ENCODE measurements around the gene TMEM60. TPM values are rescaled to one million over a fixed set of nuclear protein-coding genes. Genes with fewer than 3 reads are reported as not detected.
A peak's percentile ranks its signal among the peaks of the same experiment; 100 is the strongest.
"Not testable (repeated sequence)": the region's sequence is repeated elsewhere in the genome, so short reads cannot be mapped to it uniquely, and the experiment has no call there.

The TMEM60 gene
- polyA plus RNA-seq, 1 donor: 28.0 TPM

GRCh38 chr7:77797734-77798393, 370 bp downstream of the TMEM60 start:
- H3K9me3 ChIP-seq (ENCODE audit: control insufficient read depth, low read depth, low read length): no peaks in the 10 kb centered on the region
- H3K4me3 ChIP-seq (ENCODE audit: low read length): peak overlapping the region; percentile 97
- no peak for DNase-seq
- peaks cover 6% of the 10 kb centered on the region for H3K4me1 ChIP-seq (ENCODE audit: control insufficient read depth, insufficient read depth, low read length)
- peak overlapping the region; percentile 93 for H3K27ac ChIP-seq (ENCODE audit: low read length)
- H3K27me3 ChIP-seq (ENCODE audit: control insufficient read depth, insufficient read depth, low read length): no peaks in the 10 kb centered on the region
- H3K36me3 ChIP-seq (ENCODE audit: control insufficient read depth, insufficient read depth, low read length): peaks cover 6% of the 10 kb centered on the region
- WGBS (ENCODE audit: insufficient coverage, low lambda C conversion rate): no CpG with 5 or more reads among the region's 35 CpGs

GRCh38 chr7:77796960-77797359, 1.3 kb downstream of the TMEM60 start:
- Histone ChIP-seq H3K36me3 (ENCODE audit: control insufficient read depth, insufficient read depth, low read length) (peaks cover 6% of the 10 kb centered on the region), H3K4me3 (ENCODE audit: low read length) (peak overlapping the region; percentile 97), H3K9me3 (ENCODE audit: control insufficient read depth, low read depth, low read length) (no peaks in the 10 kb centered on the region), H3K27ac (ENCODE audit: low read length) (no peak overlapping the region), H3K4me1 (ENCODE audit: control insufficient read depth, insufficient read depth, low read length) (peaks cover 6% of the 10 kb centered on the region), H3K27me3 (ENCODE audit: control insufficient read depth, insufficient read depth, low read length) (no peaks in the 10 kb centered on the region)
- no peak for DNase-seq
- WGBS (ENCODE audit: insufficient coverage, low lambda C conversion rate): no CpG with 5 or more reads among the region's 5 CpGs

GRCh38 chr7:77796109-77796508, 2.1 kb downstream of the TMEM60 start:
- Histone ChIP-seq H3K4me3 (ENCODE audit: low read length) (no peak overlapping the region), H3K9me3 (ENCODE audit: control insufficient read depth, low read depth, low read length) (no peaks in the 10 kb centered on the region), H3K4me1 (ENCODE audit: control insufficient read depth, insufficient read depth, low read length) (peaks cover 6% of the 10 kb centered on the region), H3K36me3 (ENCODE audit: control insufficient read depth, insufficient read depth, low read length) (peaks cover 6% of the 10 kb centered on the region), H3K27ac (ENCODE audit: low read length) (no peak overlapping the region), H3K27me3 (ENCODE audit: control insufficient read depth, insufficient read depth, low read length) (no peaks in the 10 kb centered on the region)
- no peak for DNase-seq
- no CpG with 5 or more reads among the region's 3 CpGs for WGBS (ENCODE audit: insufficient coverage, low lambda C conversion rate)

GRCh38 chr7:77794000-77794399, 4.2 kb downstream of the TMEM60 start:
- WGBS (ENCODE audit: insufficient coverage, low lambda C conversion rate): 80% methylated on average over 2 of the region's 4 CpGs
- no peak overlapping the region for H3K4me3 ChIP-seq (ENCODE audit: low read length)
- no peaks in the 10 kb centered on the region for H3K4me1 ChIP-seq (ENCODE audit: control insufficient read depth, insufficient read depth, low read length)
- no peaks in the 10 kb centered on the region for H3K27me3 ChIP-seq (ENCODE audit: control insufficient read depth, insufficient read depth, low read length)
- DNase-seq: no peak
- H3K27ac ChIP-seq (ENCODE audit: low read length): no peak overlapping the region
- H3K36me3 ChIP-seq (ENCODE audit: control insufficient read depth, insufficient read depth, low read length): peaks cover 6% of the 10 kb centered on the region
- H3K9me3 ChIP-seq (ENCODE audit: control insufficient read depth, low read depth, low read length): no peaks in the 10 kb centered on the region

GRCh38 chr7:77791956-77792355, 6.3 kb downstream of the TMEM60 start:
- H3K27ac ChIP-seq (ENCODE audit: low read length): no peak overlapping the region
- H3K27me3 ChIP-seq (ENCODE audit: control insufficient read depth, insufficient read depth, low read length): no peaks in the 10 kb centered on the region
- WGBS (ENCODE audit: insufficient coverage, low lambda C conversion rate): 100% methylated on average over 1 of the region's 2 CpGs
- no peak for DNase-seq
- peaks cover 6% of the 10 kb centered on the region for H3K36me3 ChIP-seq (ENCODE audit: control insufficient read depth, insufficient read depth, low read length)
- no peak overlapping the region for H3K4me3 ChIP-seq (ENCODE audit: low read length)
- H3K9me3 ChIP-seq (ENCODE audit: control insufficient read depth, low read depth, low read length): no peaks in the 10 kb centered on the region
- no peaks in the 10 kb centered on the region for H3K4me1 ChIP-seq (ENCODE audit: control insufficient read depth, insufficient read depth, low read length)

GRCh38 chr7:77791336-77791735, 6.9 kb downstream of the TMEM60 start:
- no peak for DNase-seq
- H3K36me3 ChIP-seq (ENCODE audit: control insufficient read depth, insufficient read depth, low read length): peaks cover 6% of the 10 kb centered on the region
- H3K27me3 ChIP-seq (ENCODE audit: control insufficient read depth, insufficient read depth, low read length): no peaks in the 10 kb centered on the region
- no peaks in the 10 kb centered on the region for H3K9me3 ChIP-seq (ENCODE audit: control insufficient read depth, low read depth, low read length)
- no peaks in the 10 kb centered on the region for H3K4me1 ChIP-seq (ENCODE audit: control insufficient read depth, insufficient read depth, low read length)
- H3K27ac ChIP-seq (ENCODE audit: low read length): no peak overlapping the region
- WGBS (ENCODE audit: insufficient coverage, low lambda C conversion rate): 48% methylated on average over 3 of the region's 6 CpGs
- H3K4me3 ChIP-seq (ENCODE audit: low read length): no peak overlapping the region

- no peaks in the 10 kb centered on the region for H3K9me3 ChIP-seq (ENCODE audit: control insufficient read depth, low read depth, low read length)
- H3K4me3 ChIP-seq (ENCODE audit: low read length): no peak overlapping the region
- H3K27me3 ChIP-seq (ENCODE audit: control insufficient read depth, insufficient read depth, low read length): no peaks in the 10 kb centered on the region
- no peak for DNase-seq
- no peaks in the 10 kb centered on the region for H3K4me1 ChIP-seq (ENCODE audit: control insufficient read depth, insufficient read depth, low read length)
- no peaks in the 10 kb centered on the region for H3K36me3 ChIP-seq (ENCODE audit: control insufficient read depth, insufficient read depth, low read length)
- H3K27ac ChIP-seq (ENCODE audit: low read length): no peak overlapping the region
- no CpG with 5 or more reads among the region's 2 CpGs for WGBS (ENCODE audit: insufficient coverage, low lambda C conversion rate)
Measured at GRCh38 chr7:77788327-77788902, 9.8 kb downstream of the TMEM60 start.

GRCh38 chr7:77786741-77787140, 11.5 kb downstream of the TMEM60 start:
- H3K4me3 ChIP-seq (ENCODE audit: low read length): no peak overlapping the region
- H3K4me1 ChIP-seq (ENCODE audit: control insufficient read depth, insufficient read depth, low read length): peaks cover 2% of the 10 kb centered on the region

GRCh38 chr7:77786018-77786417, 12.2 kb downstream of the TMEM60 start:
- H3K9me3 ChIP-seq (ENCODE audit: control insufficient read depth, low read depth, low read length): no peaks in the 10 kb centered on the region
- H3K27me3 ChIP-seq (ENCODE audit: control insufficient read depth, insufficient read depth, low read length): no peaks in the 10 kb centered on the region
- WGBS (ENCODE audit: insufficient coverage, low lambda C conversion rate): no CpG with 5 or more reads among the region's 3 CpGs
- no peak overlapping the region for H3K27ac ChIP-seq (ENCODE audit: low read length)
- H3K36me3 ChIP-seq (ENCODE audit: control insufficient read depth, insufficient read depth, low read length): no peaks in the 10 kb centered on the region
- H3K4me3 ChIP-seq (ENCODE audit: low read length): no peak overlapping the region
- DNase-seq: no peak
- H3K4me1 ChIP-seq (ENCODE audit: control insufficient read depth, insufficient read depth, low read length): peaks cover 2% of the 10 kb centered on the region

More at GRCh38 chr7:77786741-77787140, 11.5 kb downstream of the TMEM60 start:
- Histone ChIP-seq H3K27ac (ENCODE audit: low read length) (no peak overlapping the region), H3K36me3 (ENCODE audit: control insufficient read depth, insufficient read depth, low read length) (no peaks in the 10 kb centered on the region), H3K27me3 (ENCODE audit: control insufficient read depth, insufficient read depth, low read length) (no peaks in the 10 kb centered on the region), H3K9me3 (ENCODE audit: control insufficient read depth, low read depth, low read length) (no peaks in the 10 kb centered on the region)
- no peak for DNase-seq

- not testable (repeated sequence) for H3K27ac ChIP-seq (ENCODE audit: low read length); DNase-seq; H3K27me3 ChIP-seq (ENCODE audit: control insufficient read depth, insufficient read depth, low read length); H3K36me3 ChIP-seq (ENCODE audit: control insufficient read depth, insufficient read depth, low read length); H3K4me3 ChIP-seq (ENCODE audit: low read length); H3K9me3 ChIP-seq (ENCODE audit: control insufficient read depth, low read depth, low read length); H3K4me1 ChIP-seq (ENCODE audit: control insufficient read depth, insufficient read depth, low read length)
- WGBS (ENCODE audit: insufficient coverage, low lambda C conversion rate): 100% methylated on average over 1 of the region's 10 CpGs
Measured at GRCh38 chr7:77784426-77784825, 13.8 kb downstream of the TMEM60 start.

- Histone ChIP-seq H3K27me3 (ENCODE audit: control insufficient read depth, insufficient read depth, low read length) (no peaks in the 10 kb centered on the region), H3K27ac (ENCODE audit: low read length) (peak overlapping the region; percentile 55), H3K9me3 (ENCODE audit: control insufficient read depth, low read depth, low read length) (no peaks in the 10 kb centered on the region), H3K4me3 (ENCODE audit: low read length) (no peak overlapping the region), H3K36me3 (ENCODE audit: control insufficient read depth, insufficient read depth, low read length) (peaks cover 13% of the 10 kb centered on the region), H3K4me1 (ENCODE audit: control insufficient read depth, insufficient read depth, low read length) (peaks cover 2% of the 10 kb centered on the region)
- WGBS (ENCODE audit: insufficient coverage, low lambda C conversion rate): 20% methylated on average over 1 of the region's 3 CpGs
- DNase-seq: peak; percentile 49 to 81
Measured at GRCh38 chr7:77783545-77783944, 14.7 kb downstream of the TMEM60 start.
